Measurements from ENCODE around the gene RBPJL.

Gene RBPJL

DNA sequence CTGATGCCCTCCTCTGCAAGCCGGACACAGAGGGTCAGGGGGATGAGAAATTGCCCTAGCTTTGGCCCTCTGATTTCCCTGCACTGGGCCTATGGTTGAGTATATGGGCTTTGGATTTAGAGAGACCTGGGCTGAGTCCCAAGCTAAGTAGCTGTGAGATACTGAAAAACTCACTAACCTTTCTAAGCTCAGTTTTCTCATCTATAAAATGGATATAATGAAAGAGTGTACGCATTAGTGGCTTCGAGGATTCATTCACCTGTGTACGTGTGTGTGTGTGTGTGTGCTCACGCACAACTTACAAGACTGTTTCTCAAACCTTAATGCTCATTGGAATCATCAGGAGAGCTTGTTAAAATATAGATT lies 12.7 kb upstream of the RBPJL start:
- TF ChIP-seq, protein P1, sequence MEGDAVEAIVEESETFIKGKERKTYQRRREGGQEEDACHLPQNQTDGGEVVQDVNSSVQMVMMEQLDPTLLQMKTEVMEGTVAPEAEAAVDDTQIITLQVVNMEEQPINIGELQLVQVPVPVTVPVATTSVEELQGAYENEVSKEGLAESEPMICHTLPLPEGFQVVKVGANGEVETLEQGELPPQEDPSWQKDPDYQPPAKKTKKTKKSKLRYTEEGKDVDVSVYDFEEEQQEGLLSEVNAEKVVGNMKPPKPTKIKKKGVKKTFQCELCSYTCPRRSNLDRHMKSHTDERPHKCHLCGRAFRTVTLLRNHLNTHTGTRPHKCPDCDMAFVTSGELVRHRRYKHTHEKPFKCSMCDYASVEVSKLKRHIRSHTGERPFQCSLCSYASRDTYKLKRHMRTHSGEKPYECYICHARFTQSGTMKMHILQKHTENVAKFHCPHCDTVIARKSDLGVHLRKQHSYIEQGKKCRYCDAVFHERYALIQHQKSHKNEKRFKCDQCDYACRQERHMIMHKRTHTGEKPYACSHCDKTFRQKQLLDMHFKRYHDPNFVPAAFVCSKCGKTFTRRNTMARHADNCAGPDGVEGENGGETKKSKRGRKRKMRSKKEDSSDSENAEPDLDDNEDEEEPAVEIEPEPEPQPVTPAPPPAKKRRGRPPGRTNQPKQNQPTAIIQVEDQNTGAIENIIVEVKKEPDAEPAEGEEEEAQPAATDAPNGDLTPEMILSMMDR (IDR thresholded peaks at IDR 0.05), result no peak
- Histone ChIP-seq H3K27me3 (ENCODE audit: control insufficient read depth, insufficient read depth, low read length) (no peaks in the 10 kb centered on the region), H3K36me3 (ENCODE audit: control insufficient read depth, insufficient read depth, low read length) (no peaks in the 10 kb centered on the region), H3K4me2 (ENCODE audit: low read length) (no peak overlapping the region), H3K4me1 (no peaks in the 10 kb centered on the region), H3K79me2 (no peaks in the 10 kb centered on the region), H2AFZ (peak overlapping the region; percentile 76), H3K27ac (no peak overlapping the region), H3K9me3 (ENCODE audit: control insufficient read depth, low read length) (no peaks in the 10 kb centered on the region), H3K9ac (peak overlapping the region; percentile 14), H3K4me3 (ENCODE audit: low read depth, low read length) (peak overlapping the region; percentile 52)

DNA sequence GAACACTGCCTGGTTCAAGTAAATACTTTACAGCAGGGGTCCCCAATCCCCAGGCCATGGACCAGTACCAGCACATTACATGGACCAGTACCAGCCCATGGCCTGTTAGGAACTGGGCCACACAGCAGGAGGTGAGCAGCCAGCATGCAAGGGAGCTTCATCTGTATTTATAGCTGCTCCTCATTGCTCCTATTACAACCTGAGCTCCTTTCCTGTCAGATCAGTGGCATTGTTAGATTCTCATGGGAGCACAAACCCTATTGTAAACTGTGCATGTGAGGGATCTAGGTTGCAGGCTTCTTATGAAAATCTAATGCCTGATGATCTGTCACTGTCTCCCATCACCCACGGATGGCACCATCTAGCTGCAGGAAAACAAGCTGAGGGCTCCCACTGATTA lies 12.0 kb upstream of the RBPJL start:
- H3K4me2 ChIP-seq (ENCODE audit: low read length), result no peak overlapping the region
- H3K27ac ChIP-seq, result no peak overlapping the region
- H3K4me3 ChIP-seq (ENCODE audit: low read depth, low read length), result no peak overlapping the region
- H3K4me1 ChIP-seq, result no peaks in the 10 kb centered on the region
- H3K27me3 ChIP-seq (ENCODE audit: control insufficient read depth, insufficient read depth, low read length), result no peaks in the 10 kb centered on the region
- H3K9me3 ChIP-seq (ENCODE audit: control insufficient read depth, low read length), result no peaks in the 10 kb centered on the region
- no peaks in the 10 kb centered on the region for H3K36me3 ChIP-seq (ENCODE audit: control insufficient read depth, insufficient read depth, low read length)
- H3K9ac ChIP-seq, result no peak overlapping the region
- TF ChIP-seq, protein P1 (IDR thresholded peaks at IDR 0.05), result no peak
- no peak overlapping the region for H2AFZ ChIP-seq
- H3K79me2 ChIP-seq, result no peaks in the 10 kb centered on the region

DNA sequence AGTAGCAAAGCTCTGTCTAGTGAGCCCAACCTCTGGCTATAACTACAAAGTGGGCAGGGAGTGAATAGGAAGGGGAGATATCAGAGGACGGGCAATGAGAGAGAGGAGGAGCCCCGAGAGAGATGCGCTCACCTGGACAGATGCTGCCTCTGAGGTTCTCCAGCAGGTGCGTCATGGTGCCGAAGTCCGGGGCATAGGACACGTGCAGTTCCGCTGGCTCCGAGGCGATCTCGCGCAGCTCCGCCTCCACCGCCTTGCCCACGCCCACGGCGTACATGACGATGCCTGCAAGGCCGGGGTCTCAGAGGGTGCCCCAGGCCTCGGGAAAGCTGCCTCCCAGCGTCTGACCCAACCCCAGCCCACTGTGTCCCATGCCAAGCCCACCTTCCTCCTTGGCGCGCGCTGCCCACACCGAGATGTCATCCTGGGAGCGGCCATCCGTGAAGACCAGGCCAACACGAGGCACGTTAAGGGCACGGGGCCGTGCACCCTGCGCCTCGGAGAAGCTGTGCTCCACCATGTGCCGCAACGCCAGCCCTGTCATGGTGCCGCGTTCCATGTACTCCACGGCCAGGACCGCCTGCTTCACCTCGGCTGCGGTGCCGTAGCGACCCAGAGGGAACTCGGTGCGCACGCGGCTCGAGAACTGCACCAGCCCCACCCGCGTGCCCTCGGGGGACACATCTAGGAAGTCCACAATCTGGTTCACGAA lies 8.7 kb upstream of the RBPJL start:
- no peaks in the 10 kb centered on the region for H3K27me3 ChIP-seq (ENCODE audit: control insufficient read depth, insufficient read depth, low read length)
- no peaks in the 10 kb centered on the region for H3K79me2 ChIP-seq
- H3K9ac ChIP-seq, result no peak overlapping the region
- no peaks in the 10 kb centered on the region for H3K36me3 ChIP-seq (ENCODE audit: control insufficient read depth, insufficient read depth, low read length)
- no peak overlapping the region for H2AFZ ChIP-seq
- H3K4me1 ChIP-seq, result no peaks in the 10 kb centered on the region
- no peak overlapping the region for H3K27ac ChIP-seq
- H3K9me3 ChIP-seq (ENCODE audit: control insufficient read depth, low read length), result no peaks in the 10 kb centered on the region
- no peak overlapping the region for H3K4me2 ChIP-seq (ENCODE audit: low read length)
- TF ChIP-seq, protein P1 (IDR thresholded peaks at IDR 0.05), result no peak
- no peak overlapping the region for H3K4me3 ChIP-seq (ENCODE audit: low read depth, low read length)

DNA sequence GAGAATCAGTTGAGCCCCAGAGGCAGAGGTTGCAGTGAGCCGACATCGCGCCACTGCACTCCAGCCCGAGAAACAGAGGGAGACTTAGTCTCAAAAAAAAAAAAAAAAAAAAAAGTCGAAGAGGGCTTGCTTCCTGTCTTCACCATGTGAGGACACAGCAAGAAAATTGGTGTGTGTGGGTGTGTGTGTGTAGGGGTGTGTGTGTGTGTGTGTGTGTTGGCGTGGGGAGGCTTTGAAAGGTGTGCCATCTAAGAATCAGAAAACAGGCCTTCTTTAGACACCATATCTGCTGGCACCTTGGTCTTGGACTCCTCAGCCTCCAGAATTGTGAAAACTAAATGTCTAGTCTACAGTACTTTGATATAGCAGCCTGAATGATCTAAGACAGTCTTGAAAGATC lies 6.9 kb upstream of the RBPJL start:
- no peaks in the 10 kb centered on the region for H3K4me1 ChIP-seq
- no peaks in the 10 kb centered on the region for H3K9me3 ChIP-seq (ENCODE audit: control insufficient read depth, low read length)
- TF ChIP-seq, protein P1 (IDR thresholded peaks at IDR 0.05), result no peak
- no peaks in the 10 kb centered on the region for H3K79me2 ChIP-seq
- no peak overlapping the region for H3K27ac ChIP-seq
- H2AFZ ChIP-seq, result no peak overlapping the region
- no peak overlapping the region for H3K9ac ChIP-seq
- H3K4me2 ChIP-seq (ENCODE audit: low read length), result no peak overlapping the region
- H3K4me3 ChIP-seq (ENCODE audit: low read depth, low read length), result no peak overlapping the region
- no peaks in the 10 kb centered on the region for H3K36me3 ChIP-seq (ENCODE audit: control insufficient read depth, insufficient read depth, low read length)
- H3K27me3 ChIP-seq (ENCODE audit: control insufficient read depth, insufficient read depth, low read length), result no peaks in the 10 kb centered on the region

DNA sequence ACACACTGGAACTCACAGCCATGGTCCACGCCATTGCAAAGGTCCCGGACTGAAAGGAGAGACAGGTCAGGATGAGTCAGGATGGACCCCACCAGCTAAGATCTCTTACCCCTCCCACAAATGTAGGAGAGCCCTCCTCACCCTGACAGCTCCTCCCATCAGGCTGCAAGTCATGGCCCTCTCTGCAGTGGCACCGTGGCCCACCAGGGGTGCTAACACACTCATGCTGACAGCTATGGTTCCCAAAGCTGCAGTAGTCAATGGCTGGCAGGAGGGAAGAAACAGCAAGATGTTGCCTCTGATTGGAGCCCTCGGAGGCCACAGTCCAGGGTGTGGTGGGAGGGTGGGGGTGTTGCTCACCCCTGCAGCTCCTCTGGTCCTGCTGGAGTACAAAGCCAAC lies 5.7 kb upstream of the RBPJL start:
- Histone ChIP-seq H3K27ac (no peak overlapping the region), H3K4me2 (ENCODE audit: low read length) (no peak overlapping the region), H3K9me3 (ENCODE audit: control insufficient read depth, low read length) (no peaks in the 10 kb centered on the region), H3K27me3 (ENCODE audit: control insufficient read depth, insufficient read depth, low read length) (no peaks in the 10 kb centered on the region), H3K79me2 (no peaks in the 10 kb centered on the region), H2AFZ (no peak overlapping the region), H3K4me1 (no peaks in the 10 kb centered on the region), H3K36me3 (ENCODE audit: control insufficient read depth, insufficient read depth, low read length) (no peaks in the 10 kb centered on the region), H3K9ac (no peak overlapping the region), H3K4me3 (ENCODE audit: low read depth, low read length) (no peak overlapping the region)
- TF ChIP-seq, protein P1 (IDR thresholded peaks at IDR 0.05), result no peak

Data from parathyroid adenoma (tissue), 2 donors.